ENCODE measurements around the gene PRSS33.

The PRSS33 gene

GRCh38 chr16:2771496-2772402 is 15.6 kb downstream of the PRSS33 start:
- no peak for TF ChIP-seq CTCF (IDR thresholded peaks at IDR 0.05; ENCODE audit: insufficient read depth, low read length, poor library complexity, severe bottlenecking)
- no peak for TF ChIP-seq EZH2phosphoT487 (conservative IDR thresholded peaks at IDR 0.05; ENCODE audit: low read length)
- no peak overlapping the region for H3K9ac ChIP-seq (ENCODE audit: low read length)
- H4K20me1 ChIP-seq (ENCODE audit: low read depth, low read length) = peaks cover 3% of the 10 kb centered on the region; the same call in 1 of the 2 replicates
- peaks cover 30% of the 10 kb centered on the region for H3F3A ChIP-seq (ENCODE audit: insufficient read depth)
- H3K4me3 ChIP-seq (ENCODE audit: insufficient read depth, low read length, poor library complexity, severe bottlenecking) = no peak overlapping the region
- H3K79me2 ChIP-seq (ENCODE audit: insufficient read depth, low read length) = peaks cover 15% of the 10 kb centered on the region
- H3K27ac ChIP-seq (ENCODE audit: low read depth, low read length) = no peak overlapping the region
- H2AFZ ChIP-seq (ENCODE audit: low read depth, low read length, severe bottlenecking) = no peak overlapping the region
- H3K9me3 ChIP-seq (ENCODE audit: insufficient read depth, low read length) = no peaks in the 10 kb centered on the region
- H3K4me2 ChIP-seq (ENCODE audit: low read depth, low read length, poor library complexity, severe bottlenecking) = no peak overlapping the region
- H3K36me3 ChIP-seq (ENCODE audit: low read length) = no peaks in the 10 kb centered on the region; the same call in 1 of the 2 replicates
- no peaks in the 10 kb centered on the region for H3K27me3 ChIP-seq (ENCODE audit: low read length)
- H3K9me2 ChIP-seq (replicated peaks; ENCODE audit: insufficient read depth, low read length) = no peaks in the 10 kb centered on the region

GRCh38 chr16:2770057-2770951 is 17.1 kb downstream of the PRSS33 start:
- Histone ChIP-seq H3K4me2 (ENCODE audit: low read depth, low read length, poor library complexity, severe bottlenecking) (no peak overlapping the region), H3K9me3 (ENCODE audit: insufficient read depth, low read length) (no peaks in the 10 kb centered on the region), H3K27ac (ENCODE audit: low read depth, low read length) (no peak overlapping the region), H3K27me3 (ENCODE audit: low read length) (no peaks in the 10 kb centered on the region), H3K9ac (ENCODE audit: low read length) (no peak overlapping the region), H3K36me3 (ENCODE audit: low read length) (peaks cover under 1% of the 10 kb centered on the region; the same call in 1 of the 2 replicates), H3F3A (ENCODE audit: insufficient read depth) (peaks cover 26% of the 10 kb centered on the region), H3K9me2 (replicated peaks; ENCODE audit: insufficient read depth, low read length) (no peaks in the 10 kb centered on the region), H3K79me2 (ENCODE audit: insufficient read depth, low read length) (peaks cover 10% of the 10 kb centered on the region), H4K20me1 (ENCODE audit: low read depth, low read length) (peaks cover 3% of the 10 kb centered on the region; the same call in 1 of the 2 replicates), H2AFZ (ENCODE audit: low read depth, low read length, severe bottlenecking) (no peak overlapping the region), H3K4me3 (ENCODE audit: insufficient read depth, low read length, poor library complexity, severe bottlenecking) (no peak overlapping the region)
- TF ChIP-seq CTCF (IDR thresholded peaks at IDR 0.05; ENCODE audit: insufficient read depth, low read length, poor library complexity, severe bottlenecking) = no peak
- TF ChIP-seq EZH2phosphoT487 (conservative IDR thresholded peaks at IDR 0.05; ENCODE audit: low read length) = no peak

- H3K9ac ChIP-seq (ENCODE audit: low read length) = no peak overlapping the region
- no peak for TF ChIP-seq CTCF (IDR thresholded peaks at IDR 0.05; ENCODE audit: insufficient read depth, low read length, poor library complexity, severe bottlenecking)
- no peak for TF ChIP-seq EZH2phosphoT487 (conservative IDR thresholded peaks at IDR 0.05; ENCODE audit: low read length)
- no peak overlapping the region for H3K4me3 ChIP-seq (ENCODE audit: insufficient read depth, low read length, poor library complexity, severe bottlenecking)
- peaks cover 20% of the 10 kb centered on the region for H3F3A ChIP-seq (ENCODE audit: insufficient read depth)
- peaks cover 5% of the 10 kb centered on the region; the same call in 1 of the 2 replicates for H3K36me3 ChIP-seq (ENCODE audit: low read length)
- H3K9me3 ChIP-seq (ENCODE audit: insufficient read depth, low read length) = no peaks in the 10 kb centered on the region
- no peak overlapping the region for H3K27ac ChIP-seq (ENCODE audit: low read depth, low read length)
- H2AFZ ChIP-seq (ENCODE audit: low read depth, low read length, severe bottlenecking) = no peak overlapping the region
- H3K27me3 ChIP-seq (ENCODE audit: low read length) = no peaks in the 10 kb centered on the region
- no peak overlapping the region for H3K4me2 ChIP-seq (ENCODE audit: low read depth, low read length, poor library complexity, severe bottlenecking)
- no peaks in the 10 kb centered on the region for H3K9me2 ChIP-seq (replicated peaks; ENCODE audit: insufficient read depth, low read length)
- H3K79me2 ChIP-seq (ENCODE audit: insufficient read depth, low read length) = peaks cover 16% of the 10 kb centered on the region
- peaks cover 3% of the 10 kb centered on the region; the same call in 1 of the 2 replicates for H4K20me1 ChIP-seq (ENCODE audit: low read depth, low read length)
Measured at GRCh38 chr16:2769675-2770056, 17.7 kb downstream of the PRSS33 start.

All from SU-DHL-6 (cell line).